Nephron progenitor cell (in vitro differentiated cells): Measurements from ENCODE around the gene CAMTA1.
A peak's percentile ranks its signal among the peaks of the same experiment; 100 is the strongest.
"Not testable (repeated sequence)": the region's sequence is repeated elsewhere in the genome, so short reads cannot be mapped to it uniquely, and the experiment has no call there.

ENCODE experiments used
- DNase-seq: peaks from one replicate; pipeline ENCODE4 v3.0.0; 2021
- H3K27ac Mint-ChIP-seq: 2 replicates; pipeline ENCODE4 v1.8.0; 2021; ENCODE audit warnings: mild to moderate bottlenecking, moderate library complexity, mixed read lengths
- H3K27me3 Mint-ChIP-seq: 2 replicates; pipeline ENCODE4 v1.8.0; 2021; ENCODE audit warnings: mild to moderate bottlenecking, low read depth, mixed read lengths; ENCODE audit not compliant: poor library complexity
- H3K36me3 Mint-ChIP-seq: 2 replicates; pipeline ENCODE4 v1.8.0; 2021; ENCODE audit warnings: low read depth, mixed read lengths
- H3K4me1 Mint-ChIP-seq: 2 replicates; pipeline ENCODE4 v1.8.0; 2021; ENCODE audit warnings: mixed read lengths
- H3K4me3 Mint-ChIP-seq: 2 replicates; pipeline ENCODE4 v1.8.0; 2021; ENCODE audit warnings: mild to moderate bottlenecking, moderate library complexity, mixed read lengths
- H3K9me3 Mint-ChIP-seq: 2 replicates; pipeline ENCODE4 v1.8.0; 2021; ENCODE audit warnings: mild to moderate bottlenecking, moderate library complexity, mixed read lengths
- CTCF ChIP-seq: fragments of 200-600 bp; sonication (generic); IDR thresholded peaks from 2 replicates; pipeline ENCODE4 v1.5.0; 2021; ENCODE audit warnings: antibody characterized with exemption

Gene CAMTA1

GRCh38 chr1:6809461-6809860, 24.2 kb downstream of the CAMTA1 start:
- no peak for DNase-seq
- peaks cover 5% of the 10 kb centered on the region for H3K36me3 Mint-ChIP-seq
- H3K4me3 Mint-ChIP-seq, result no peak overlapping the region
- H3K27me3 Mint-ChIP-seq, result no peaks in the 10 kb centered on the region
- no peak overlapping the region for H3K27ac Mint-ChIP-seq
- H3K9me3 Mint-ChIP-seq, result no peaks in the 10 kb centered on the region
- no peak for TF ChIP-seq CTCF
- peaks cover 8% of the 10 kb centered on the region for H3K4me1 Mint-ChIP-seq

GRCh38 chr1:6810146-6810734, 25.0 kb downstream of the CAMTA1 start:
- H3K36me3 Mint-ChIP-seq, H3K27me3 Mint-ChIP-seq, H3K4me3 Mint-ChIP-seq: not testable (repeated sequence)

GRCh38 chr1:6811583-6811982, 26.3 kb downstream of the CAMTA1 start:
- H3K27me3 Mint-ChIP-seq, result no peaks in the 10 kb centered on the region
- H3K4me3 Mint-ChIP-seq, result no peak overlapping the region
- no peaks in the 10 kb centered on the region for H3K9me3 Mint-ChIP-seq
- H3K36me3 Mint-ChIP-seq, result peaks cover 6% of the 10 kb centered on the region
- TF ChIP-seq CTCF, result no peak
- peak overlapping the region; percentile 58 for H3K27ac Mint-ChIP-seq
- H3K4me1 Mint-ChIP-seq, result no peaks in the 10 kb centered on the region
- no peak for DNase-seq

More at GRCh38 chr1:6810146-6810734, 25.0 kb downstream of the CAMTA1 start:
- not testable (repeated sequence) for H3K27ac Mint-ChIP-seq, DNase-seq, H3K4me1 Mint-ChIP-seq, H3K9me3 Mint-ChIP-seq

GRCh38 chr1:6813165-6813564, 27.9 kb downstream of the CAMTA1 start:
- H3K4me3 Mint-ChIP-seq, result no peak overlapping the region
- H3K27me3 Mint-ChIP-seq, result no peaks in the 10 kb centered on the region
- H3K4me1 Mint-ChIP-seq, result no peaks in the 10 kb centered on the region
- TF ChIP-seq CTCF, result no peak
- DNase-seq, result no peak
- peaks cover 16% of the 10 kb centered on the region for H3K36me3 Mint-ChIP-seq
- H3K27ac Mint-ChIP-seq, result no peak overlapping the region
- no peaks in the 10 kb centered on the region for H3K9me3 Mint-ChIP-seq

- Mint-ChIP-seq H3K36me3 (peaks cover 13% of the 10 kb centered on the region), H3K4me1 (no peaks in the 10 kb centered on the region), H3K27ac (no peak overlapping the region), H3K27me3 (peaks cover 3% of the 10 kb centered on the region), H3K9me3 (no peaks in the 10 kb centered on the region), H3K4me3 (no peak overlapping the region)
- no peak for DNase-seq
- no peak for TF ChIP-seq CTCF
Observed at GRCh38 chr1:6815726-6816125, 30.5 kb downstream of the CAMTA1 start.

- H3K4me3 Mint-ChIP-seq, result no peak overlapping the region
- peaks cover 11% of the 10 kb centered on the region for H3K36me3 Mint-ChIP-seq
- peak overlapping the region; percentile 43 for H3K27ac Mint-ChIP-seq
- peaks cover 24% of the 10 kb centered on the region for H3K4me1 Mint-ChIP-seq
- no peak for TF ChIP-seq CTCF
- H3K9me3 Mint-ChIP-seq, result no peaks in the 10 kb centered on the region
- no peak for DNase-seq
- H3K27me3 Mint-ChIP-seq, result peaks cover 3% of the 10 kb centered on the region
Observed at GRCh38 chr1:6819246-6820040, 34.2 kb downstream of the CAMTA1 start.
